ENCODE results near the gene PCGF1.

PCGF1 gene

DNA sequence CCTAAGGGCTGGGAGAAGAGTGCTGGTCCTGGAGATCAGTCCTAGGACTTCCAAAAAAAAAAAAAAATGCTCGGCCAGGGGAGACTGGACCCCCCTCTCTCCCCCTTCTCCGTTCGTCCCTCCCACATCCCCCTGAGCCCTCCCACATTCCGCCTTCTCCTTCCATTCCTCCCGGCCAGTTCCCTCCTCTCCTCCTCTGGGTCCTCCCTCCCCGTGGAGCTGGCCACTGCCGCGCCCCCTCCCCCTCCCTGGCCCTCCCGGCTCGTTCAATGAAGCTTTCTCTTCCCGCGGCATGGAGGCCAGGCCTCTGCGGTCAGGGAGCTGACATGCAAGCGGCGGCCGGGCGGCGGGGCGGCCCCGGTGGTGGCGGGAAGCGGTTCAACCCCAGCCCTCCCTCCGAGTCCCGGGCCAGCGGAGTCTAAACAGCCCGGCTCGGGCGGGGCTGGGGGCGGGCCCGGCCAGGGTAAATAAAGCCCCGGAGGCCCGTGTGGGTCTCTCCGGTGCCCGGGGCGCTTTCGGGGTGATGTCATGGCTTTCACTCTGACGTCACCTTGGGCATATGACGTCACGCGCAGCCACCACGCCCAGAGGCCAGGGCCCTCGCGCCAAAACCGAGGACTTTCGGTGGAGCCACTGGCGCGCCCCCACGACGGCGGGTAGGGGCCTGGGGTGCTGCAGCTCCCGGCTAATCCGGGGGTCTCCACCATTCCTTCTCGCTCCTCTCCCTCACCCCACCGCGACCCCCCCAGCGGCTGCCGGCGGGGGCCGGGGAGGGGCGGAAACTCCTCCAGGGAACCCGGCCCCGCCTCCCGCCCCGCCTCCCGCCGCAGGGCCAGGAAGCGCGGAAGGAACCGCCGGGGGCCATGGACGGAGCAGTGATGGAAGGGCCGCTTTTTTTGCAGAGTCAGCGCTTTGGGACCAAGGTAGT, 46.7 kb upstream of the PCGF1 start, which contains the start of the genes DOK1 and LOXL3:
Gene DOK1 (plus strand): TSS at position 829 of the 928 bp plus-strand sequence. CDS start 35 bp downstream, at position 864.
Gene LOXL3 (minus strand): TSS at position 51 of the 928 bp plus-strand sequence. CDS start 1,308 bp downstream, outside the sequence.
- DNase-seq (ENCODE audit: extremely low spot score), result peak; percentile 90
- POLR2A ChIA-PET, result interaction anchor here (0.6 to 0.7 kb wide), 2 partner anchors 100 to 424 kb away, joined by 4 to 8 read pairs; no protein-coding TSS in a partner anchor
- TF ChIP-seq, protein P1, sequence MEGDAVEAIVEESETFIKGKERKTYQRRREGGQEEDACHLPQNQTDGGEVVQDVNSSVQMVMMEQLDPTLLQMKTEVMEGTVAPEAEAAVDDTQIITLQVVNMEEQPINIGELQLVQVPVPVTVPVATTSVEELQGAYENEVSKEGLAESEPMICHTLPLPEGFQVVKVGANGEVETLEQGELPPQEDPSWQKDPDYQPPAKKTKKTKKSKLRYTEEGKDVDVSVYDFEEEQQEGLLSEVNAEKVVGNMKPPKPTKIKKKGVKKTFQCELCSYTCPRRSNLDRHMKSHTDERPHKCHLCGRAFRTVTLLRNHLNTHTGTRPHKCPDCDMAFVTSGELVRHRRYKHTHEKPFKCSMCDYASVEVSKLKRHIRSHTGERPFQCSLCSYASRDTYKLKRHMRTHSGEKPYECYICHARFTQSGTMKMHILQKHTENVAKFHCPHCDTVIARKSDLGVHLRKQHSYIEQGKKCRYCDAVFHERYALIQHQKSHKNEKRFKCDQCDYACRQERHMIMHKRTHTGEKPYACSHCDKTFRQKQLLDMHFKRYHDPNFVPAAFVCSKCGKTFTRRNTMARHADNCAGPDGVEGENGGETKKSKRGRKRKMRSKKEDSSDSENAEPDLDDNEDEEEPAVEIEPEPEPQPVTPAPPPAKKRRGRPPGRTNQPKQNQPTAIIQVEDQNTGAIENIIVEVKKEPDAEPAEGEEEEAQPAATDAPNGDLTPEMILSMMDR (IDR thresholded peaks at IDR 0.05; ENCODE audit: control extremely low read depth, extremely low read depth, low read depth, missing control alignments), result no peak
- CTCF ChIA-PET, result interaction anchor here (1.2 to 3.8 kb wide), 3 partner anchors 12 to 23 kb away, joined by 3 to 26 read pairs (median 7); no protein-coding TSS in a partner anchor

DNA sequence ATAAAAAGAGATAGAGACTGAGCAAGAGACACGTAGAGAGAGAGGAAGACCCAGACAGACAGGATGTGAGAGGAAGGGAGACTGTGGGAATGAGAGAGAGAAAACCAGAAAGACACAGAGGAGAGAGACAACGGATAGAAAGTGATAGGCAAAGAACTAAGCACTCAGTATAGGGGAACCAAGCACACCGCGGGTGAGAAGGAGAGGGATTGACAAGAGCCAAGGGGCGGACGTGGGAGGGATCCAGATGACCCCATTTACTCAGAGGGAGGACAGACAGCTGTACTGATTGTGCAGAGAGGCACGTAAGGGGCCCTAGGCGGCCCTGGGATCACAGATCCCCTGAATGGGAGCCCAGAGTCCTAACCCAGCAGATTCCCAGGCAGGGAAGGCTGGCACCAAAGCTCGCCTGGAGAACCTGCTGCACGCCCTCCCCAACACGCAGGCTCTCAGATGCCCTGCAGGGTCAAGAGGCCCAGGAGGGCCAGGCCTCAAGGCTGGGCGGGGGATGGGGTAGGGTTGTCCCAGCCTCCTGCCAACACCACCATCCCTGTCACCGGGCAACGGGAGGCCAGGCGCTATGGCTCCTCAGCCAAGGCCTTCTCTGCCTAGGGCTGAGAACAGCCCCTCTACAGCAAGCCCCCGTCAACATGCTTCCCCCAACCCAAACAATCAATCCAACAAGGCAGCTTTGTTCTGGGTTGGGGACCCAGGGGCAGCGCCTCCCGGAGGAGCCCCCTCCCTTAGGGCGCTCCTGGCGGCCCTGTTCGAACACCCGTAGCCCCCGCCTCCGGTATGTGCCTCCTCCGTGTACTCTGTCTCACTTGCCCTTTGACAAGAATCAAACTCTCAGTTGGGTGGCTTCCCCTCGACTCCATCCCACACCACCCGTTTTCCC, 45.7 kb upstream of the PCGF1 start:
- peak; percentile 61 for DNase-seq (ENCODE audit: extremely low spot score)
- ChIA-PET POLR2A (no interaction called here), CTCF (interaction anchor here (1.5 to 3.2 kb wide), 2 partner anchors 14 to 32 kb away, joined by 5 to 14 read pairs; no protein-coding TSS in a partner anchor)
- TF ChIP-seq, protein P1 (IDR thresholded peaks at IDR 0.05; ENCODE audit: control extremely low read depth, extremely low read depth, low read depth, missing control alignments), result no peak

DNA sequence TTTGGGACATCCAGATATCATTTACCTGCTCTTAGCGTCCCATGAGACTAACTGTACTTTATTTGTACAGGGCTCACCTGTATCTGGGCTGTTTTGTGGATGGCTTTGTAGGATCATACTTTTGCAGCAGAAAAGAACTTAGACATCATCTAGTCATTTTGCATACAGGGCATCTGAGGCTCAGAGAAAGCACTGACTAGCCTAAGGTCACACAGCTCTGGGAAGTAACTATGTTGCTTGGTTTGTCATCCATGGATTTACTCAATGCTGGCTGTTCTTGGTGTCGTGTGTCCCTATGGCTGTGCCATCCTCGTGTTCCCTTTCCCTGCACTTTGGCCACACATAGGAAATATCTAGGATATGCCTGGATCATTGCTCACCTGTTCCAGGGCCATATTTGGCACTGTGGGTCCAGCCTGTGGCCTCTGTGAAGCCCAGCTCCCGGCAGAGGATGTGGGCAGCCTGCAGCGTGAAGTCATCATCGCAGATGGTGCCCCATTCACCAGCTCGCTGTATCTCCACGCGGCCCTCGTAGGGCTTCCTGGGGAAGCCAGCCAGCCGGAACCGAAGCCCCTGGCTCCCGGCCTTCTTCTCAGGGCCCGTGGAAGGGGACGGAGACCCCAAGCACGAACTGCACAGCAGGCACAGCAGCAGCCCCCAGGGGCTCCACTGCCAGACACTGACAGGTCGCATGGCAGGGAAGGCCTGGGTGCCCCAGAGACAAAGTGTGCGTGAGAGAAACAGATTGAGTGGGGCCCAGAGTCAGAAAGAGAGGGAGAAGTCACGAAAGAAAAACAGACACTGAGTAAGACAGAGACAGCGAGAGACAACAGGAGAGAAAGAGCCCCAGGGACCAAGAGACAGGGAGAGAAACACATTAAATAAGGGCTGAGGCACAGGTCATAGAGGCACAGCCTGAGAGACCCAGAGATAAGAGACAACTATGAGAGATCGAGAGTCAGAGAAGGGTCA, 44.7 kb upstream of the PCGF1 start:
- ChIA-PET CTCF (interaction anchor here (1.4 to 3.2 kb wide), 6 partner anchors 13 to 36 kb away, joined by 4 to 16 read pairs (median 6); partner anchors contain the start of genes AUP1 and HTRA2), POLR2A (no interaction called here)
- peak; percentile 49 for DNase-seq (ENCODE audit: extremely low spot score)
- TF ChIP-seq, protein P1 (IDR thresholded peaks at IDR 0.05; ENCODE audit: control extremely low read depth, extremely low read depth, low read depth, missing control alignments), result no peak

DNA sequence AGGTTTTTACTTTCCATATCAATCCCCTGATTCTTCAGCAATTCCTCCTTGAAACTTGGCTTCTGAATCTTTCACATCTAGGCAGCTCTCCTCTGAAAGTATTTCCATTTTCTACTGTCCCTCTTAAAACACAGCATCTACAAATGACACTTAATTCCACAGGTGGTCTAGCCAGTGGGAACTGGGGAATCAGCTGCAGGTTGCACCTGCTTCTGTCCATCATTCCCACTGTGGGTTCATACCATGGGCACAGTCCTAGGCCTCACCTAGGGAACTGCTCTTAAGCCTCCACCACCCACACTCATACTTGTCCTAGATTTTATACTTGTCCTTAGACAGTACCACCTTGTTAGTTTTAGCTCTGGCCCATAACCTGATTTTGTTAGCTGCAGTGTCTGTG, 44.0 kb upstream of the PCGF1 start:
- POLR2A ChIA-PET, result no interaction called here

DNA sequence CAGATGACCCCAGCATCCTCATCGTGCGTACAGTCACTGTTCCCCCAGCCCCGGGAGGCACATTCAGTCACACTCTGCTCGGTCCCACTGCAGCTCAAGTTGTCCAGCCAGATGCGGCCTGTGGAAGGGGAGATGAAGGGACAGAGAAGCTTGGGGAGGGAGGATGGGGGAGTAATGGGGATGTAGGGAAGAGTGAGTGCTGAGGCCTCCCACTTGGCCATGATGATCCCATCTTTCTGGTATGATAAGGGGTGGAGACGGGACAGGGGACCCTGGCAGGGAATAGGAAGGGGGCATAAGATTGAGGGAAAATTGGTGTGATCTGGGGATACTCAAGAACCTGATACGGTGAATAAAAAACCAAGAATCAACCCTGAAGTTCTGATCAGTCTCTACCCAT, 42.7 kb upstream of the PCGF1 start:
- CTCF ChIA-PET, result interaction anchor here (1.2 to 3.2 kb wide), 8 partner anchors 11 to 78 kb away, joined by 3 to 16 read pairs (median 6); partner anchors contain the start of genes AUP1, HTRA2 and MRPL53
- POLR2A ChIA-PET, result interaction anchor here (0.9 to 1.0 kb wide), 2 partner anchors 11 to 20 kb away, joined by 3 read pairs; no protein-coding TSS in a partner anchor
- no peak for DNase-seq (ENCODE audit: extremely low spot score)
- TF ChIP-seq, protein P1 (IDR thresholded peaks at IDR 0.05; ENCODE audit: control extremely low read depth, extremely low read depth, low read depth, missing control alignments), result no peak

More for the DNA sequence above, 44.0 kb upstream of the PCGF1 start:
- CTCF ChIA-PET, result interaction anchor here (1.4 to 3.2 kb wide), 7 partner anchors 12 to 37 kb away, joined by 4 to 16 read pairs (median 8); partner anchors contain the start of genes AUP1 and HTRA2
- TF ChIP-seq, protein P1 (IDR thresholded peaks at IDR 0.05; ENCODE audit: control extremely low read depth, extremely low read depth, low read depth, missing control alignments), result no peak
- no peak for DNase-seq (ENCODE audit: extremely low spot score)

Measured in GM10248 (cell line).